Gastrocnemius medialis (tissue), 4 donors: ENCODE measurements around the gene ITPK1.

Source experiments
- POLR2A ChIP-seq, 2 donors: fragments of 450-650 bp; IDR thresholded peaks; one replicate each; pipeline ENCODE4 v1.6.1; 2017; ENCODE audit warnings: antibody characterized with exemption in 2 of 2, mild to moderate bottlenecking in 2 of 2, moderate library complexity in 2 of 2
- TF ChIP-seq, protein P1 (sequence below), 5 experiments: fragments of 450-650 bp in 3 of 5; fragments of 200-600 bp in 2 of 5; sonication (generic) in 2 of 5; IDR thresholded peaks in 4 of 5; conservative IDR thresholded peaks in 1 of 5; 1 replicate in 4 of 5; 2 replicates in 1 of 5; pipeline ENCODE4 v1.5.1; 2016 to 2019; ENCODE audit warnings: antibody characterized with exemption in 5 of 5, mild to moderate bottlenecking in 3 of 5, moderate library complexity in 3 of 5

- TF ChIP-seq, protein P1, sequence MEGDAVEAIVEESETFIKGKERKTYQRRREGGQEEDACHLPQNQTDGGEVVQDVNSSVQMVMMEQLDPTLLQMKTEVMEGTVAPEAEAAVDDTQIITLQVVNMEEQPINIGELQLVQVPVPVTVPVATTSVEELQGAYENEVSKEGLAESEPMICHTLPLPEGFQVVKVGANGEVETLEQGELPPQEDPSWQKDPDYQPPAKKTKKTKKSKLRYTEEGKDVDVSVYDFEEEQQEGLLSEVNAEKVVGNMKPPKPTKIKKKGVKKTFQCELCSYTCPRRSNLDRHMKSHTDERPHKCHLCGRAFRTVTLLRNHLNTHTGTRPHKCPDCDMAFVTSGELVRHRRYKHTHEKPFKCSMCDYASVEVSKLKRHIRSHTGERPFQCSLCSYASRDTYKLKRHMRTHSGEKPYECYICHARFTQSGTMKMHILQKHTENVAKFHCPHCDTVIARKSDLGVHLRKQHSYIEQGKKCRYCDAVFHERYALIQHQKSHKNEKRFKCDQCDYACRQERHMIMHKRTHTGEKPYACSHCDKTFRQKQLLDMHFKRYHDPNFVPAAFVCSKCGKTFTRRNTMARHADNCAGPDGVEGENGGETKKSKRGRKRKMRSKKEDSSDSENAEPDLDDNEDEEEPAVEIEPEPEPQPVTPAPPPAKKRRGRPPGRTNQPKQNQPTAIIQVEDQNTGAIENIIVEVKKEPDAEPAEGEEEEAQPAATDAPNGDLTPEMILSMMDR (IDR thresholded peaks at IDR 0.05 in 4 of 5, conservative IDR thresholded peaks at IDR 0.05 in 1 of 5), result peak in 2 of 5 experiments; percentile 10 to 18
- TF ChIP-seq POLR2A (IDR thresholded peaks at IDR 0.05), result no peak
Observed at GRCh38 chr14:93132472-93133065, 16.8 kb upstream of the ITPK1 start.
